Neural cell (in vitro differentiated cells): ENCODE results near the gene MUL1. TPM values are rescaled to one million over a fixed set of nuclear protein-coding genes. Genes with fewer than 3 reads are reported as not detected.

ENCODE experiments used
- polyA plus RNA-seq: library from polyadenylated mRNA; depleted of rRNA; stranded (reverse); fragments of >200 nt; gene quantifications from 2 replicates; pipeline ENCODE4 v1.2.3, GENCODE V29; 2014

MUL1 gene
- polyA plus RNA-seq, 1 donor from 2014 or later: 13.5 TPM

Other genes starting within 250 kb of the MUL1 start
- gene VWA5B1, start 217.3 kb downstream of the MUL1 start, polyA plus RNA-seq: 0.27 and 0.82 TPM in 2 replicates
- gene CAMK2N1, start 21.9 kb downstream of the MUL1 start, polyA plus RNA-seq: 54.2 and 67.1 TPM in 2 replicates
- 0.52 and 1.3 TPM in 2 replicates for gene FAM43B, start 44.4 kb upstream of the MUL1 start, polyA plus RNA-seq
- not detected in 2 replicates for gene CDA, start 80.9 kb upstream of the MUL1 start, polyA plus RNA-seq
- gene PINK1, start 125.3 kb upstream of the MUL1 start, polyA plus RNA-seq: 73.4 and 95.3 TPM in 2 replicates
- 177 and 216 TPM in 2 replicates for gene DDOST, start 153.2 kb upstream of the MUL1 start, polyA plus RNA-seq
- 8.7 and 10.0 TPM in 2 replicates for gene KIF17, start 209.9 kb upstream of the MUL1 start, polyA plus RNA-seq
- 14.1 and 27.9 TPM in 2 replicates for gene SH2D5, start 224.6 kb upstream of the MUL1 start, polyA plus RNA-seq